B cell (primary cell): Measurements from ENCODE around the gene SCFD1. TPM values are rescaled to one million over a fixed set of nuclear protein-coding genes. Genes with fewer than 3 reads are reported as not detected.

Experiments
- ATAC-seq: fragments of 200-7000 bp; cut with Tn5 transposase; one replicate; pipeline ENCODE4 v1.10.0; 2021; ENCODE audit warnings: low read depth, mild to moderate bottlenecking, moderate number of reproducible peaks, moderate library complexity
- CTCF ChIA-PET: fragments of 350-600 bp; sonication (Branson Sonifier 250); formaldehyde crosslinking; loops from one replicate; lab custom pipeline; 2021; ENCODE audit warnings: antibody characterized with exemption, inconsistent platforms; lab: Charles Lee
- POLR2A ChIA-PET: fragments of 350-600 bp; sonication (Branson Sonifier 250); formaldehyde crosslinking; loops from one replicate; lab custom pipeline; 2021; ENCODE audit warnings: antibody characterized with exemption; lab: Charles Lee
- DNase-seq: peaks from one replicate; pipeline ENCODE4 v3.0.0; 2013
- H2AFZ ChIP-seq: 2 replicates; pipeline ENCODE4 v1.6.1; 2012; ENCODE audit warnings: mild to moderate bottlenecking, low read depth, low read length; ENCODE audit not compliant: insufficient read depth, poor library complexity, severe bottlenecking
- H3K27ac ChIP-seq, 2 donors: 1 replicate in 1 of 2; 2 replicates in 1 of 2; pipeline ENCODE4 v1.5.1; 2012 to 2013; ENCODE audit warnings: low read length in 2 of 2, mild to moderate bottlenecking in 2 of 2, moderate library complexity in 1 of 2
- H3K27me3 ChIP-seq, 4 experiments: fragments of 200-600 bp in 1 of 4; sonication (generic) in 1 of 4; replicated peaks in 1 of 4; 1 replicate in 2 of 4; 2 replicates in 2 of 4; pipeline versions ENCODE4 v1.6.1 to v1.7.0; 2013 to 2016; ENCODE audit warnings: low read length in 3 of 4, mild to moderate bottlenecking in 2 of 4, mixed read lengths in 1 of 4, moderate library complexity in 1 of 4; ENCODE audit not compliant: insufficient read depth in 4 of 4, control insufficient read depth in 3 of 4; ENCODE audit errors: control extremely low read depth in 1 of 4
- H3K36me3 ChIP-seq, 2 experiments: replicated peaks in 1 of 2; 1 replicate in 1 of 2; 2 replicates in 1 of 2; pipeline versions ENCODE4 v1.6.1 to v1.7.1; 2013; ENCODE audit warnings: low read length in 1 of 2; ENCODE audit not compliant: insufficient read depth in 2 of 2, control insufficient read depth in 1 of 2; ENCODE audit errors: control extremely low read depth in 1 of 2, extremely low read depth in 1 of 2
- H3K4me1 ChIP-seq, 2 donors: fragments of 200-600 bp in 1 of 2; sonication (generic) in 1 of 2; 1 replicate in 1 of 2; 2 replicates in 1 of 2; pipeline versions ENCODE4 v1.5.1 to v1.6.1; 2013 to 2017; ENCODE audit warnings: low read length in 2 of 2; ENCODE audit not compliant: control insufficient read depth in 2 of 2, insufficient read depth in 2 of 2
- H3K4me2 ChIP-seq: replicated peaks from 2 replicates; pipeline ENCODE3; 2012; ENCODE audit warnings: mild to moderate bottlenecking, low read depth, low read length; ENCODE audit not compliant: poor library complexity, severe bottlenecking
- H3K4me3 ChIP-seq, 5 experiments: fragments of 200-600 bp in 1 of 5; sonication (generic) in 1 of 5; 1 replicate in 3 of 5; 2 replicates in 2 of 5; pipeline versions ENCODE4 v1.5.1 to v1.7.0; 2011 to 2016; ENCODE audit warnings: low read length in 4 of 5, mild to moderate bottlenecking in 4 of 5, low read depth in 2 of 5, control low read depth in 1 of 5, moderate library complexity in 1 of 5; ENCODE audit not compliant: insufficient read depth in 1 of 5; ENCODE audit errors: control extremely low read depth in 1 of 5, extremely low read depth in 1 of 5
- H3K79me2 ChIP-seq: fragments of 200-600 bp; sonication (generic); one replicate; pipeline ENCODE4 v1.6.0; 2016; ENCODE audit warnings: low read length; ENCODE audit not compliant: control insufficient read depth, insufficient read depth
- H3K9ac ChIP-seq: fragments of 200-600 bp; sonication (generic); 2 replicates; pipeline ENCODE4 v1.6.1; 2017; ENCODE audit warnings: mild to moderate bottlenecking, low read length, moderate library complexity
- H3K9me3 ChIP-seq, 3 donors: one replicate each; pipeline versions ENCODE4 v1.6.1 to v1.7.1; 2013; ENCODE audit warnings: low read length in 2 of 3; ENCODE audit not compliant: control insufficient read depth in 2 of 3, insufficient read depth in 1 of 3; ENCODE audit errors: control extremely low read depth in 1 of 3
- H4K20me1 ChIP-seq: 2 replicates; pipeline ENCODE4 v1.6.0; 2012; ENCODE audit warnings: mild to moderate bottlenecking, low read length; ENCODE audit not compliant: insufficient read depth, control insufficient read depth, poor library complexity, severe bottlenecking
- H3K27ac Mint-ChIP-seq: one replicate; pipeline ENCODE4 v1.8.0; 2021; ENCODE audit warnings: mixed read lengths
- H3K27me3 Mint-ChIP-seq: one replicate; pipeline ENCODE4 v1.8.0; 2021; ENCODE audit warnings: mixed read lengths
- H3K4me1 Mint-ChIP-seq: one replicate; pipeline ENCODE4 v1.8.0; 2021; ENCODE audit warnings: mixed read lengths
- H3K4me3 Mint-ChIP-seq: one replicate; pipeline ENCODE4 v1.8.0; 2021; ENCODE audit warnings: mixed read lengths
- H3K9me3 Mint-ChIP-seq: one replicate; pipeline ENCODE4 v1.8.0; 2022; ENCODE audit warnings: mixed read lengths; ENCODE audit not compliant: insufficient read depth
- CTCF ChIP-seq: fragments of 200-600 bp; IDR thresholded peaks from one replicate; pipeline ENCODE4 v1.8.0; 2022; ENCODE audit warnings: antibody characterized with exemption, mild to moderate bottlenecking
- EZH2 ChIP-seq: IDR thresholded peaks from 2 replicates; pipeline ENCODE4 v1.6.1; 2012; ENCODE audit warnings: borderline replicate concordance, low read depth, mild to moderate bottlenecking, moderate library complexity, low read length; ENCODE audit not compliant: insufficient read depth, poor library complexity, severe bottlenecking
- WGBS: methylation state at CpG from one replicate; pipeline ENCODE4 v1.1.5; 2013; ENCODE audit warnings: missing lambda C conversion rate; ENCODE audit not compliant: insufficient coverage; 5-methylcytosine and 5-hydroxymethylcytosine counted together
- intact Hi-C: fragments of 100-400 bp; cut with micrococcal nuclease; formaldehyde crosslinking; loops from one replicate; pipeline ENCODE4 v1.10.0; 2022
- polyA plus RNA-seq: library from polyadenylated mRNA; depleted of rRNA; stranded (reverse); fragments of >200 nt; gene quantifications from 2 replicates; pipeline ENCODE4 v1.2.3, GENCODE V29; 2012
- total RNA-seq, 2 donors: library from RNA; stranded (reverse); fragments of 120-200 nt in 1 of 2; gene quantifications; 1 replicate in 1 of 2; 2 replicates in 1 of 2; pipeline versions ENCODE4 v1.2.3 to v1.2.4, GENCODE V29; 2013 to 2022

Gene SCFD1
- total and polyA plus RNA-seq, 2 donors (not counting 1 experiment from before 2014, with no cell fraction given): 23.1 to 73.0 TPM

GRCh38 chr14:30596935-30597334 is 25.2 kb upstream of the SCFD1 start:
- Histone ChIP-seq H3K9ac (no peak overlapping the region), H3K27ac (peak overlapping the region in 1 of 2 donors; percentile 11), H3K27me3 (no peaks in the 10 kb centered on the region), H3K36me3 (peaks cover 1 to 38% of the 10 kb centered on the region in 2 experiments), H2AFZ (no peak overlapping the region), H3K4me3 (no peak overlapping the region), H3K9me3 (no peaks in the 10 kb centered on the region), H4K20me1 (no peaks in the 10 kb centered on the region), H3K79me2 (no peaks in the 10 kb centered on the region), H3K4me2 (no peak overlapping the region), H3K4me1 (no peaks in the 10 kb centered on the region)
- CTCF ChIA-PET: no interaction called here
- no CpG with 5 or more reads among the region's 1 CpG for WGBS
- TF ChIP-seq EZH2 (no peak), CTCF (no peak)
- Mint-ChIP-seq H3K9me3 (no peaks in the 10 kb centered on the region), H3K4me1 (no peaks in the 10 kb centered on the region), H3K4me3 (no peak overlapping the region), H3K27ac (no peak overlapping the region), H3K27me3 (no peaks in the 10 kb centered on the region)
- DNase-seq (no peak), ATAC-seq (no peak)
- intact Hi-C loops: no loop called here
- POLR2A ChIA-PET: no interaction called here

DNA sequence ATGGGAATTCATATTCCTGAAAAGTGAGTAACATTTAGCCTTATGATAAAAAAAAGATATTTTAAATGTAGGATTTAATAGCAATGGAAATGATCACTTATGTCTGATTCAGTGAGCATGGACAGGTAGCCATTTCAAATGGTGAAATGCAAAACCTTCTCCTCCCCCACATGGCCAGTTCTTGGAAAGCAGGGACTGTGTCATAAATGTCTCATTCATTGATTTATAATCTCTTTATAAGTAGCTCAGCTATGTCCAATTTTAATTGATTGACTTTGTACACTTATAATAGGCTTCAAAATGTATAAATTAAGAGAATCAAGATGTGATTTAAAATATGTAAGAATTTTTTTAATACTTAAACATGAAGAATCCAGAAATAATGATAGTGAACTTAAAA is 24.6 kb upstream of the SCFD1 start:
- H4K20me1 ChIP-seq: no peaks in the 10 kb centered on the region
- ChIA-PET CTCF (no interaction called here), POLR2A (no interaction called here)
- Mint-ChIP-seq H3K27me3 (no peaks in the 10 kb centered on the region), H3K4me1 (no peaks in the 10 kb centered on the region), H3K9me3 (no peaks in the 10 kb centered on the region), H3K27ac (no peak overlapping the region), H3K4me3 (no peak overlapping the region)
- no peaks in the 10 kb centered on the region for H3K27me3 ChIP-seq
- H3K36me3 ChIP-seq: peaks cover 1 to 41% of the 10 kb centered on the region in 2 experiments
- ATAC-seq: no peak
- TF ChIP-seq CTCF (no peak), EZH2 (no peak)
- H3K79me2 ChIP-seq: no peaks in the 10 kb centered on the region
- no peak overlapping the region for H3K9ac ChIP-seq
- H2AFZ ChIP-seq: no peak overlapping the region
- H3K4me3 ChIP-seq: no peak overlapping the region
- intact Hi-C loops: no loop called here
- H3K4me1 ChIP-seq: no peaks in the 10 kb centered on the region
- no peak overlapping the region for H3K27ac ChIP-seq
- H3K9me3 ChIP-seq: no peaks in the 10 kb centered on the region
- H3K4me2 ChIP-seq: no peak overlapping the region
- no peak for DNase-seq
